HepG2 (cell line): Measurements from ENCODE around the gene ARL3. TPM values are rescaled to one million over a fixed set of nuclear protein-coding genes. Genes with fewer than 3 reads are reported as not detected.

Source experiments
- ATAC-seq: fragments of 200-7000 bp; cut with Tn5 transposase; 3 replicates; pipeline ENCODE4 v1.9.1; 2020; ENCODE audit warnings: mild to moderate bottlenecking, moderate library complexity
- BruUV-seq: library from RNA; stranded (reverse); fragments of 400-500 nt; replicated peaks from 2 replicates; lab custom pipeline; 2021; lab: Mats Ljungman, UMichigan
- CTCF ChIA-PET: fragments of 300-600 bp; formaldehyde crosslinking; extraction: SDS; loops from one replicate; lab custom pipeline; 2021; ENCODE audit warnings: low total read pairs, inconsistent platforms, low intra/inter-chr PET ratio; lab: Yijun Ruan, JAX
- POLR2A ChIA-PET: fragments of 350-600 bp; sonication (Branson Sonifier 250); formaldehyde crosslinking; loops from one replicate; lab custom pipeline; 2020; ENCODE audit warnings: antibody characterized with exemption, inconsistent platforms; lab: Yijun Ruan, JAX
- DNase-seq: peaks from one replicate; pipeline ENCODE4 v3.0.0-alpha.2; 2015; ENCODE audit warnings: low spot score
- FAIRE-seq: peaks from 3 replicates; lab custom pipeline; 2011; peaks lifted over from hg19 to GRCh38; lab: Jason Lieb, UNC
- H2AFZ ChIP-seq: one replicate; pipeline ENCODE4 v1.6.1; 2011; ENCODE audit warnings: low read length, inconsistent platforms
- H3K27ac ChIP-seq: fragments of 300-600 bp; 3 replicates; pipeline ENCODE4 v1.8.0; 2011; ENCODE audit warnings: mixed run types, mild to moderate bottlenecking, mixed read lengths, low read length, inconsistent platforms; ENCODE audit not compliant: insufficient read depth; ENCODE audit errors: extremely low read length
- H3K27me3 ChIP-seq, 2 experiments: fragments of 200-600 bp in 1 of 2; 2 replicates in 1 of 2; 3 replicates in 1 of 2; pipeline versions ENCODE4 v1.6.0 to v1.8.0; 2011; ENCODE audit warnings: low read length in 2 of 2, mild to moderate bottlenecking in 2 of 2, moderate library complexity in 2 of 2, inconsistent platforms in 1 of 2; ENCODE audit not compliant: insufficient read depth in 2 of 2, control insufficient read depth in 1 of 2
- H3K36me3 ChIP-seq, 2 experiments: fragments of 200-600 bp in 1 of 2; replicated peaks in 1 of 2; 2 replicates in 1 of 2; 3 replicates in 1 of 2; pipeline versions ENCODE4 v1.5.1 to v1.8.0; 2011; ENCODE audit warnings: low read length in 2 of 2, inconsistent platforms in 1 of 2; ENCODE audit not compliant: insufficient read depth in 2 of 2, control insufficient read depth in 1 of 2
- H3K4me1 ChIP-seq: 2 replicates; pipeline ENCODE4 v1.5.1; 2012; ENCODE audit warnings: low read length, inconsistent platforms; ENCODE audit not compliant: insufficient read depth
- H3K4me2 ChIP-seq: 2 replicates; pipeline ENCODE4 v1.6.0; 2011; ENCODE audit warnings: low read depth, low read length, inconsistent platforms
- H3K4me3 ChIP-seq, 3 experiments: fragments of 200-600 bp in 1 of 3; sonication (generic), shearing (Covaris generic) in 1 of 3; replicated peaks in 1 of 3; 2 replicates each; pipeline ENCODE4 v1.5.1; 2011 to 2016; ENCODE audit warnings: low read length in 3 of 3, inconsistent platforms in 2 of 3, low read depth in 2 of 3, mild to moderate bottlenecking in 2 of 3, control low read depth in 1 of 3, mixed read lengths in 1 of 3; ENCODE audit not compliant: insufficient read depth in 1 of 3
- H3K79me2 ChIP-seq: one replicate; pipeline ENCODE4 v1.6.1; 2011; ENCODE audit warnings: low read length, inconsistent platforms; ENCODE audit not compliant: insufficient read depth
- H3K9ac ChIP-seq: 2 replicates; pipeline ENCODE4 v1.6.0; 2011; ENCODE audit warnings: mild to moderate bottlenecking, low read depth, low read length, inconsistent platforms; ENCODE audit not compliant: insufficient read depth
- H3K9me3 ChIP-seq: 2 replicates; pipeline ENCODE4 v1.5.1; 2012; ENCODE audit warnings: mild to moderate bottlenecking, low read length
- H4K20me1 ChIP-seq: 2 replicates; pipeline ENCODE4 v1.6.0; 2011; ENCODE audit warnings: inconsistent platforms, mild to moderate bottlenecking, low read length, moderate library complexity; ENCODE audit not compliant: insufficient read depth
- HNRNPH1 ChIP-seq: fragments of 200-400 bp; formaldehyde crosslinking; optimal IDR thresholded peaks from 2 replicates; pipeline ENCODE3; 2017; ENCODE audit warnings: mild to moderate bottlenecking, low read depth, low read length
- NFAT5 ChIP-seq: sonication (generic); formaldehyde crosslinking; IDR thresholded peaks from 2 replicates; pipeline ENCODE4 v1.4.0; 2020; ENCODE audit warnings: missing genetic modification reagents
- PAXIP1 ChIP-seq: sonication (generic); formaldehyde crosslinking; conservative IDR thresholded peaks from 2 replicates; pipeline ENCODE4 v1.4.0; 2020; ENCODE audit warnings: mild to moderate bottlenecking, missing genetic modification reagents, moderate library complexity
- ZMYM4 ChIP-seq: sonication (generic); formaldehyde crosslinking; IDR thresholded peaks from 2 replicates; pipeline ENCODE4 v1.8.1; 2023; ENCODE audit warnings: mild to moderate bottlenecking, missing genetic modification reagents
- ZNF121 ChIP-seq: sonication (generic); formaldehyde crosslinking; IDR thresholded peaks from 2 replicates; pipeline ENCODE4 v1.5.0; 2020; ENCODE audit warnings: mild to moderate bottlenecking, missing genetic modification reagents
- ZNF3 ChIP-seq: IDR thresholded peaks from 2 replicates; pipeline ENCODE4 v1.7.0; 2017; ENCODE audit warnings: inconsistent platforms
- ZNF331 ChIP-seq: sonication (generic); formaldehyde crosslinking; IDR thresholded peaks from 2 replicates; pipeline ENCODE4 v1.4.0; 2020; ENCODE audit warnings: missing genetic modification reagents
- WGBS: methylation state at CpG from one replicate; pipeline ENCODE4 v1.1.6; 2017; ENCODE audit warnings: low lambda C conversion rate; 5-methylcytosine and 5-hydroxymethylcytosine counted together
- in situ Hi-C: cut with HindIII; loops from 2 replicates; pipeline ENCODE4 v1.10.0; 2017; ENCODE audit warnings: low pct_unique_long_range_greater_than_20kb; ENCODE audit not compliant: extremely low pct_ligation_motif_present
- intact Hi-C: fragments of 100-400 bp; cut with micrococcal nuclease; formaldehyde crosslinking; loops from one replicate; pipeline ENCODE4 v1.10.0; 2022; ENCODE audit not compliant: unreplicated experiment
- polyA plus RNA-seq, 8 experiments: library from polyadenylated mRNA; depleted of rRNA in 3 of 8; stranded (reverse) in 7 of 8; unstranded in 1 of 8; fragments of >200 nt; fragmentation: Illumina TruSeq in 4 of 8; extraction: Trizol in 4 of 8; gene quantifications; 2 replicates each; pipeline versions ENCODE4 v1.2.1 to v1.2.3, GENCODE V29; 2011 to 2016; ENCODE audit warnings: low read depth in 4 of 8, missing spikeins in 1 of 8, mixed read lengths in 1 of 8; ENCODE audit not compliant: insufficient read depth in 1 of 8
- total RNA-seq, 5 experiments: library from RNA; depleted of rRNA; stranded (reverse); fragments of >200 nt; fragmentation: Illumina TruSeq; extraction: Trizol; gene quantifications; 2 replicates each; pipeline ENCODE4 v1.2.3, GENCODE V29; 2016; ENCODE audit warnings: low read depth in 1 of 5

The ARL3 gene
- total and polyA plus RNA-seq, 2 of the 13 experiments (the other 11 are each of a cell fraction or from before 2014, with no cell fraction given) = 5.2 to 6.6 TPM

- FAIRE-seq (no peak), ATAC-seq (no peak), DNase-seq (no peak)
- no peaks in the 10 kb centered on the region for H3K9me3 ChIP-seq
- WGBS = 94% methylated on average over 3 of the region's 3 CpGs
- no peaks in the 10 kb centered on the region for H3K79me2 ChIP-seq
- peaks cover 2 to 21% of the 10 kb centered on the region in 2 experiments; a peak in 3 of 5 replicates for H3K36me3 ChIP-seq
- no peak overlapping the region for H3K27ac ChIP-seq
- CTCF ChIA-PET = no interaction called here
- in situ Hi-C loops (no loop called here), intact Hi-C loops (no loop called here)
- no peaks in the 10 kb centered on the region for H3K27me3 ChIP-seq
- H3K4me2 ChIP-seq = no peak overlapping the region
- H3K4me1 ChIP-seq = peaks cover under 1% of the 10 kb centered on the region; the same call in 1 of the 2 replicates
- H3K4me3 ChIP-seq = no peak overlapping the region
- POLR2A ChIA-PET = no interaction called here
- no TSS peak for BruUV-seq
- H2AFZ ChIP-seq = no peak overlapping the region
- no peak overlapping the region for H3K9ac ChIP-seq
- no peaks in the 10 kb centered on the region for H4K20me1 ChIP-seq
- TF ChIP-seq ZNF121 (CRISPR knock-in tag) (peak; percentile 52; the same call in 1 of the 2 replicates), ZNF3 (CRISPR knock-in tag) (no peak), HNRNPH1 (no peak), NFAT5 (no peak), PAXIP1 (CRISPR knock-in tag) (no peak), ZMYM4 (CRISPR knock-in tag) (no peak), ZNF331 (CRISPR knock-in tag) (no peak)
These were observed 12.4 kb downstream of the ARL3 start for GRCh38 chr10:102701796-102702195.
